GM12878 (cell line): Measurements from ENCODE around the gene FAM47A. TPM values are rescaled to one million over a fixed set of nuclear protein-coding genes. Genes with fewer than 3 reads are reported as not detected.

ENCODE experiments used
- ATAC-seq: fragments of 200-7000 bp; cut with Tn5 transposase; 3 replicates; pipeline ENCODE4 v1.9.1; 2020; ENCODE audit warnings: mild to moderate bottlenecking, moderate library complexity
- BruUV-seq: library from RNA; stranded (reverse); fragments of 400-500 nt; replicated peaks from 2 replicates; lab custom pipeline; 2021; lab: Mats Ljungman, UMichigan
- CTCF ChIA-PET: fragments of 300-600 bp; sonication (Branson Sonifier 250); formaldehyde crosslinking; extraction: SDS; loops from one replicate; lab custom pipeline; 2021; ENCODE audit warnings: inconsistent platforms; lab: Yijun Ruan, JAX
- POLR2A ChIA-PET: fragments of 350-600 bp; formaldehyde crosslinking; extraction: SDS; loops from one replicate; lab custom pipeline; 2021; ENCODE audit warnings: inconsistent platforms; lab: Charles Lee
- RAD21 ChIA-PET: fragments of 300-600 bp; sonication (Branson Sonifier 250); formaldehyde crosslinking; loops from one replicate; lab custom pipeline; 2023; ENCODE audit warnings: antibody characterized with exemption; ENCODE audit not compliant: unreplicated experiment; lab: Charles Lee
- SMC1A ChIA-PET: fragments of 300-600 bp; sonication (Branson Sonifier 250); formaldehyde crosslinking; loops from one replicate; lab custom pipeline; 2023; ENCODE audit not compliant: unreplicated experiment, uncharacterized antibody; lab: Charles Lee
- DNase-seq: peaks from one replicate; pipeline ENCODE4 v3.0.0-alpha.2; 2011; ENCODE audit warnings: low read depth, low spot score
- FAIRE-seq: peaks from 3 replicates; lab custom pipeline; 2011; peaks lifted over from hg19 to GRCh38; lab: Jason Lieb, UNC
- H2AFZ ChIP-seq: 2 replicates; pipeline ENCODE4 v1.6.0; 2011; ENCODE audit warnings: low read depth, low read length, control low read depth; ENCODE audit not compliant: control insufficient read depth
- H3K27ac ChIP-seq: 2 replicates; pipeline ENCODE4 v1.5.1; 2011; ENCODE audit warnings: control low read depth; ENCODE audit not compliant: control insufficient read depth, insufficient read depth
- H3K27me3 ChIP-seq, 2 experiments: replicated peaks in 1 of 2; 2 replicates each; pipeline versions ENCODE4 v1.6.0 to v1.6.1; 2011; ENCODE audit warnings: low read length in 1 of 2; ENCODE audit not compliant: control insufficient read depth in 2 of 2, insufficient read depth in 2 of 2
- H3K36me3 ChIP-seq, 2 experiments: 2 replicates each; pipeline ENCODE4 v1.5.1; 2011; ENCODE audit warnings: low read length in 1 of 2; ENCODE audit not compliant: control insufficient read depth in 2 of 2, insufficient read depth in 2 of 2
- H3K4me1 ChIP-seq: 2 replicates; pipeline ENCODE4 v1.6.1; 2011; ENCODE audit warnings: mild to moderate bottlenecking, low read length, moderate library complexity, mixed read lengths; ENCODE audit not compliant: control insufficient read depth, insufficient read depth
- H3K4me2 ChIP-seq: 2 replicates; pipeline ENCODE4 v1.6.0; 2011; ENCODE audit warnings: control low read depth; ENCODE audit not compliant: control insufficient read depth, insufficient read depth
- H3K4me3 ChIP-seq: fragments of 200-600 bp; sonication (generic); 2 replicates; pipeline ENCODE4 v1.5.1; 2016
- H3K79me2 ChIP-seq: 2 replicates; pipeline ENCODE4 v1.6.0; 2011; ENCODE audit warnings: low read length; ENCODE audit not compliant: control insufficient read depth, insufficient read depth
- H3K9ac ChIP-seq: 2 replicates; pipeline ENCODE4 v1.8.0; 2011; ENCODE audit warnings: low read length, control low read depth, mixed read lengths; ENCODE audit not compliant: control insufficient read depth, insufficient read depth
- H3K9me3 ChIP-seq: replicated peaks from 3 replicates; pipeline ENCODE4 v1.5.1; 2011; ENCODE audit warnings: mild to moderate bottlenecking, low read length; ENCODE audit not compliant: control insufficient read depth, insufficient read depth
- H4K20me1 ChIP-seq: 2 replicates; pipeline ENCODE4 v1.6.0; 2011; ENCODE audit not compliant: control insufficient read depth, insufficient read depth
- ATF7 ChIP-seq: fragments of 450-650 bp; IDR thresholded peaks from 2 replicates; pipeline ENCODE4 v1.6.1; 2016; ENCODE audit warnings: low read depth, mild to moderate bottlenecking
- E2F8 ChIP-seq: fragments of 450-650 bp; IDR thresholded peaks from 2 replicates; pipeline ENCODE4 v1.6.1; 2018; ENCODE audit warnings: mild to moderate bottlenecking, low read depth, moderate library complexity; ENCODE audit not compliant: partially characterized antibody
- FOXM1 ChIP-seq: IDR thresholded peaks from 2 replicates; pipeline ENCODE4 v1.6.1; 2012; ENCODE audit warnings: low read depth, mild to moderate bottlenecking, inconsistent platforms, low read length, moderate library complexity
- GABPA ChIP-seq: IDR thresholded peaks from 2 replicates; pipeline ENCODE4 v1.6.1; 2014; ENCODE audit warnings: antibody characterized with exemption, low read depth, mild to moderate bottlenecking, inconsistent platforms
- IRF4 ChIP-seq: IDR thresholded peaks from 2 replicates; pipeline ENCODE4 v1.6.1; 2011; ENCODE audit warnings: low read depth, low read length
- JUND ChIP-seq: IDR thresholded peaks from 2 replicates; pipeline ENCODE4 v1.6.1; 2012; ENCODE audit warnings: low read depth, mild to moderate bottlenecking, low read length, improper control_type of control experiment, moderate library complexity
- MTA3 ChIP-seq: IDR thresholded peaks from 2 replicates; pipeline ENCODE4 v1.6.1; 2012; ENCODE audit warnings: low read length, inconsistent platforms, borderline replicate concordance
- NKRF ChIP-seq: fragments of 450-650 bp; conservative IDR thresholded peaks from 2 replicates; pipeline ENCODE4 v1.6.1; 2017; ENCODE audit warnings: mild to moderate bottlenecking, moderate library complexity
- NR2F1 ChIP-seq: fragments of 450-650 bp; conservative IDR thresholded peaks from 2 replicates; pipeline ENCODE4 v1.6.1; 2017; ENCODE audit warnings: mild to moderate bottlenecking
- POLR2AphosphoS2 ChIP-seq: IDR thresholded peaks from 2 replicates; pipeline ENCODE4 v1.6.1; 2011; ENCODE audit warnings: low read depth, mild to moderate bottlenecking, low read length, improper control_type of control experiment, moderate library complexity
- TBL1XR1 ChIP-seq: IDR thresholded peaks from 2 replicates; pipeline ENCODE4 v1.6.1; 2012; ENCODE audit warnings: low read depth, low read length, improper control_type of control experiment
- ZNF384 ChIP-seq: IDR thresholded peaks from 2 replicates; pipeline ENCODE4 v1.6.1; 2012; ENCODE audit warnings: low read depth, mild to moderate bottlenecking, low read length, improper control_type of control experiment, borderline replicate concordance
- ZSCAN29 ChIP-seq: fragments of 450-650 bp; IDR thresholded peaks from 2 replicates; pipeline ENCODE4 v1.6.1; 2017; ENCODE audit warnings: mild to moderate bottlenecking, moderate library complexity
- WGBS: methylation state at CpG from one replicate; pipeline ENCODE4 v1.1.6; 2016; ENCODE audit warnings: low lambda C conversion rate; ENCODE audit not compliant: insufficient replicate concordance, insufficient coverage; ENCODE audit errors: missing lambda C conversion rate; 5-methylcytosine and 5-hydroxymethylcytosine counted together
- in situ Hi-C: fragments of 300-500 bp; cut with MboI; formaldehyde crosslinking; loops from 9 replicates; pipeline ENCODE4 v1.14.3; 2018; ENCODE audit warnings: mixed read lengths
- intact Hi-C: fragments of 100-400 bp; cut with micrococcal nuclease; formaldehyde crosslinking; loops from one replicate; pipeline ENCODE4 v1.14.2; 2022; ENCODE audit not compliant: unreplicated experiment
- polyA plus RNA-seq, 11 experiments: library from polyadenylated mRNA; depleted of rRNA in 4 of 11; unstranded in 6 of 11; stranded (reverse) in 5 of 11; fragments of >200 nt; fragmentation: Nextera tagmentation in 4 of 11; fragmentation: Illumina TruSeq in 1 of 11; extraction: Ambion mirVana in 4 of 11; extraction: Trizol in 1 of 11; gene quantifications; 1 replicate in 1 of 11; 2 replicates in 10 of 11; pipeline versions ENCODE4 v1.2.1 to v1.2.3, GENCODE V29; 2011 to 2016; ENCODE audit warnings: inconsistent platforms in 2 of 11, missing spikeins in 2 of 11, low read depth in 1 of 11
- total RNA-seq, 4 experiments: library from RNA; depleted of rRNA in 3 of 4; stranded (reverse); fragments of >200 nt in 3 of 4; fragmentation: Illumina TruSeq in 1 of 4; extraction: Trizol in 1 of 4; gene quantifications; 2 replicates each; pipeline versions ENCODE4 v1.2.1 to v1.2.3, GENCODE V29; 2013 to 2021
- TF ChIP-seq, protein P1 (sequence below): fragments of 450-650 bp; IDR thresholded peaks from 2 replicates; pipeline ENCODE4 v1.6.1; 2014; ENCODE audit warnings: mild to moderate bottlenecking
- TF ChIP-seq, protein P2 (sequence below): fragments of 450-650 bp; IDR thresholded peaks from 2 replicates; pipeline ENCODE4 v1.6.1; 2017; ENCODE audit warnings: mild to moderate bottlenecking, moderate library complexity

Gene FAM47A
- total and polyA plus RNA-seq, 10 of the 15 experiments (the other 5 are each of a cell fraction or from before 2014, with no cell fraction given), result not detected

- ChIA-PET CTCF (no interaction called here), SMC1A (no interaction called here), RAD21 (no interaction called here), POLR2A (no interaction called here)
- TF ChIP-seq POLR2AphosphoS2 (no peak), ATF7 (no peak), JUND (no peak), ZSCAN29 (no peak), E2F8 (no peak), TBL1XR1 (no peak), ZNF384 (no peak), MTA3 (no peak), NKRF (no peak), NR2F1 (no peak), IRF4 (no peak), FOXM1 (no peak), GABPA (no peak)
- TF ChIP-seq, protein P1, sequence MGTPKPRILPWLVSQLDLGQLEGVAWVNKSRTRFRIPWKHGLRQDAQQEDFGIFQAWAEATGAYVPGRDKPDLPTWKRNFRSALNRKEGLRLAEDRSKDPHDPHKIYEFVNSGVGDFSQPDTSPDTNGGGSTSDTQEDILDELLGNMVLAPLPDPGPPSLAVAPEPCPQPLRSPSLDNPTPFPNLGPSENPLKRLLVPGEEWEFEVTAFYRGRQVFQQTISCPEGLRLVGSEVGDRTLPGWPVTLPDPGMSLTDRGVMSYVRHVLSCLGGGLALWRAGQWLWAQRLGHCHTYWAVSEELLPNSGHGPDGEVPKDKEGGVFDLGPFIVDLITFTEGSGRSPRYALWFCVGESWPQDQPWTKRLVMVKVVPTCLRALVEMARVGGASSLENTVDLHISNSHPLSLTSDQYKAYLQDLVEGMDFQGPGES, result no peak
- TF ChIP-seq, protein P2, sequence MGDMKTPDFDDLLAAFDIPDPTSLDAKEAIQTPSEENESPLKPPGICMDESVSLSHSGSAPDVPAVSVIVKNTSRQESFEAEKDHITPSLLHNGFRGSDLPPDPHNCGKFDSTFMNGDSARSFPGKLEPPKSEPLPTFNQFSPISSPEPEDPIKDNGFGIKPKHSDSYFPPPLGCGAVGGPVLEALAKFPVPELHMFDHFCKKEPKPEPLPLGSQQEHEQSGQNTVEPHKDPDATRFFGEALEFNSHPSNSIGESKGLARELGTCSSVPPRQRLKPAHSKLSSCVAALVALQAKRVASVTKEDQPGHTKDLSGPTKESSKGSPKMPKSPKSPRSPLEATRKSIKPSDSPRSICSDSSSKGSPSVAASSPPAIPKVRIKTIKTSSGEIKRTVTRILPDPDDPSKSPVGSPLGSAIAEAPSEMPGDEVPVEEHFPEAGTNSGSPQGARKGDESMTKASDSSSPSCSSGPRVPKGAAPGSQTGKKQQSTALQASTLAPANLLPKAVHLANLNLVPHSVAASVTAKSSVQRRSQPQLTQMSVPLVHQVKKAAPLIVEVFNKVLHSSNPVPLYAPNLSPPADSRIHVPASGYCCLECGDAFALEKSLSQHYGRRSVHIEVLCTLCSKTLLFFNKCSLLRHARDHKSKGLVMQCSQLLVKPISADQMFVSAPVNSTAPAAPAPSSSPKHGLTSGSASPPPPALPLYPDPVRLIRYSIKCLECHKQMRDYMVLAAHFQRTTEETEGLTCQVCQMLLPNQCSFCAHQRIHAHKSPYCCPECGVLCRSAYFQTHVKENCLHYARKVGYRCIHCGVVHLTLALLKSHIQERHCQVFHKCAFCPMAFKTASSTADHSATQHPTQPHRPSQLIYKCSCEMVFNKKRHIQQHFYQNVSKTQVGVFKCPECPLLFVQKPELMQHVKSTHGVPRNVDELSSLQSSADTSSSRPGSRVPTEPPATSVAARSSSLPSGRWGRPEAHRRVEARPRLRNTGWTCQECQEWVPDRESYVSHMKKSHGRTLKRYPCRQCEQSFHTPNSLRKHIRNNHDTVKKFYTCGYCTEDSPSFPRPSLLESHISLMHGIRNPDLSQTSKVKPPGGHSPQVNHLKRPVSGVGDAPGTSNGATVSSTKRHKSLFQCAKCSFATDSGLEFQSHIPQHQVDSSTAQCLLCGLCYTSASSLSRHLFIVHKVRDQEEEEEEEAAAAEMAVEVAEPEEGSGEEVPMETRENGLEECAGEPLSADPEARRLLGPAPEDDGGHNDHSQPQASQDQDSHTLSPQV, result no peak
- in situ Hi-C loops, result no loop called here
- no TSS peak for BruUV-seq
- no peaks in the 10 kb centered on the region for H3K36me3 ChIP-seq
- no peak overlapping the region for H2AFZ ChIP-seq
- no peaks in the 10 kb centered on the region for H3K4me1 ChIP-seq
- H4K20me1 ChIP-seq, result no peaks in the 10 kb centered on the region
- H3K27ac ChIP-seq, result no peak overlapping the region
- no peaks in the 10 kb centered on the region for H3K27me3 ChIP-seq
- intact Hi-C loops, result no loop called here
- no peak for FAIRE-seq
- WGBS, result 67% methylated on average over 26 of the region's 29 CpGs
- no peaks in the 10 kb centered on the region for H3K9me3 ChIP-seq
- no peak overlapping the region for H3K4me3 ChIP-seq
- no peak for ATAC-seq
- DNase-seq, result no peak
- no peak overlapping the region for H3K4me2 ChIP-seq
- no peaks in the 10 kb centered on the region for H3K79me2 ChIP-seq
- no peak overlapping the region for H3K9ac ChIP-seq
Observed at GRCh38 chrX:34130501-34130900, 1.6 kb downstream of the FAM47A start.
